Measurements from ENCODE around the gene OTULIN.
A peak's percentile ranks its signal among the peaks of the same experiment; 100 is the strongest.

OTULIN gene

GRCh38 chr5:14664270-14665100, at the start of gene OTULIN:
Gene OTULIN, plus strand, starts transcription at chr5:14664718. Its CDS starts 108 bp downstream, at chr5:14664826.
- DNase-seq, result peak; percentile 79

- no peak for DNase-seq
Measured at GRCh38 chr5:14615365-14615764, 49.2 kb upstream of the OTULIN start.

- no peak for DNase-seq
Measured at GRCh38 chr5:14617441-14617840, 47.1 kb upstream of the OTULIN start.

GRCh38 chr5:14627270-14627669, 37.2 kb upstream of the OTULIN start:
- DNase-seq, result no peak

- DNase-seq, result peak; percentile 23
Measured at GRCh38 chr5:14628346-14628745, 36.2 kb upstream of the OTULIN start.

GRCh38 chr5:14630671-14631070, 33.8 kb upstream of the OTULIN start:
- DNase-seq, result no peak

GRCh38 chr5:14635656-14636055, 28.9 kb upstream of the OTULIN start:
- no peak for DNase-seq

- no peak for DNase-seq
Measured at GRCh38 chr5:14640765-14641164, 23.8 kb upstream of the OTULIN start.

GRCh38 chr5:14644623-14645237, 19.8 kb upstream of the OTULIN start:
- DNase-seq, result no peak

GRCh38 chr5:14650052-14650451, 14.5 kb upstream of the OTULIN start:
- no peak for DNase-seq

- DNase-seq, result no peak
Measured at GRCh38 chr5:14655146-14655741, 9.3 kb upstream of the OTULIN start.

GRCh38 chr5:14656898-14657297, 7.6 kb upstream of the OTULIN start:
- DNase-seq, result no peak

- no peak for DNase-seq
Measured at GRCh38 chr5:14659821-14660607, 4.5 kb upstream of the OTULIN start.

GRCh38 chr5:14660833-14661232, 3.7 kb upstream of the OTULIN start:
- no peak for DNase-seq

GRCh38 chr5:14662721-14663260, 1.7 kb upstream of the OTULIN start:
- no peak for DNase-seq

GRCh38 chr5:14663734-14664269, 716 bp upstream of the OTULIN start:
- DNase-seq, result no peak

- DNase-seq, result no peak
Measured at GRCh38 chr5:14665101-14665822, 744 bp downstream of the OTULIN start.

- DNase-seq, result peak; percentile 28
Measured at GRCh38 chr5:14665949-14666348, 1.4 kb downstream of the OTULIN start.

GRCh38 chr5:14666357-14666756, 1.8 kb downstream of the OTULIN start:
- DNase-seq, result no peak

- no peak for DNase-seq
Measured at GRCh38 chr5:14667290-14667689, 2.8 kb downstream of the OTULIN start.

GRCh38 chr5:14667770-14668169, 3.3 kb downstream of the OTULIN start:
- DNase-seq, result no peak

GRCh38 chr5:14668181-14668591, 3.7 kb downstream of the OTULIN start:
- no peak for DNase-seq

All from activated CD4-positive, alpha-beta T cell treated with anti-CD3 and anti-CD28 coated beads for 1 hour (primary cell).